ENCODE measurements around the gene EEFSEC. TPM values are rescaled to one million over a fixed set of nuclear protein-coding genes. Genes with fewer than 3 reads are reported as not detected.
A peak's percentile ranks its signal among the peaks of the same experiment; 100 is the strongest.

The EEFSEC gene
- total and polyA plus RNA-seq, 8 donors = 11.5 to 23.0 (median 19.9) TPM

DNA sequence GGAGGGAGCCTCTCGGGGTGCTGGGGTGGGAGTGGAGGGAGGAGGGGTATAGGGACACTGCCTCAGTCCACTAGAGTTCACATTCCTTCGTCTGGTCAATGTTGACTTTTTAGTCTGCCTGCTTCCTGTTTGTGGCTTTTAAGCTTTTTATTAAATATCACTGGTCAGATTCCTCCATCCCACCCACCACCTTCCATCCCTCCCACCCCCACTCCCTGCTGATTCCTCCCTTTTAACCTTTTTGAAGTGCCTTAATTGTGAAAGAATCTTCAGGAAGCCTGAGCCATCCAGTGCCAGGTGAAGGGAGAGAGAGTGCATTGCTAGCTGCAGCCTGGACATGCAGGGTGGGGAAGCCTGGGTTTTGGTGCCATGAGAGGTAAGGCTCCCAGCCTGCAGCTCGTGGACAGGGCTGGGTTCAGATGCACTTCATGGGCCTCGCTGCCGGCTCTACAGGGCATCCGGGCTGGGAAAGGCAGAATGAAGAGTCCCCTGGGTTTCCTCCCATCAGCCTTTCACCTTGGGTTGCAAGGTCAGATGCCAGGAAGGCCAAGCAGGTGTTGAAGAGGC is 207.5 kb downstream of the EEFSEC start:
- DNase-seq (no peak), ATAC-seq (peak; percentile 56)
- Histone ChIP-seq H3K4me1 (no peaks in the 10 kb centered on the region), H3K9me3 (no peaks in the 10 kb centered on the region), H3K27ac (no peak overlapping the region), H3K27me3 (no peaks in the 10 kb centered on the region), H3K36me3 (peaks cover 0 to 10% of the 10 kb centered on the region in 2 donors), H3K4me3 (no peak overlapping the region)
- TF ChIP-seq, protein P1, sequence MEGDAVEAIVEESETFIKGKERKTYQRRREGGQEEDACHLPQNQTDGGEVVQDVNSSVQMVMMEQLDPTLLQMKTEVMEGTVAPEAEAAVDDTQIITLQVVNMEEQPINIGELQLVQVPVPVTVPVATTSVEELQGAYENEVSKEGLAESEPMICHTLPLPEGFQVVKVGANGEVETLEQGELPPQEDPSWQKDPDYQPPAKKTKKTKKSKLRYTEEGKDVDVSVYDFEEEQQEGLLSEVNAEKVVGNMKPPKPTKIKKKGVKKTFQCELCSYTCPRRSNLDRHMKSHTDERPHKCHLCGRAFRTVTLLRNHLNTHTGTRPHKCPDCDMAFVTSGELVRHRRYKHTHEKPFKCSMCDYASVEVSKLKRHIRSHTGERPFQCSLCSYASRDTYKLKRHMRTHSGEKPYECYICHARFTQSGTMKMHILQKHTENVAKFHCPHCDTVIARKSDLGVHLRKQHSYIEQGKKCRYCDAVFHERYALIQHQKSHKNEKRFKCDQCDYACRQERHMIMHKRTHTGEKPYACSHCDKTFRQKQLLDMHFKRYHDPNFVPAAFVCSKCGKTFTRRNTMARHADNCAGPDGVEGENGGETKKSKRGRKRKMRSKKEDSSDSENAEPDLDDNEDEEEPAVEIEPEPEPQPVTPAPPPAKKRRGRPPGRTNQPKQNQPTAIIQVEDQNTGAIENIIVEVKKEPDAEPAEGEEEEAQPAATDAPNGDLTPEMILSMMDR (IDR thresholded peaks at IDR 0.05) = no peak
- intact Hi-C loops (cut with DNase I) = no loop called here

DNA sequence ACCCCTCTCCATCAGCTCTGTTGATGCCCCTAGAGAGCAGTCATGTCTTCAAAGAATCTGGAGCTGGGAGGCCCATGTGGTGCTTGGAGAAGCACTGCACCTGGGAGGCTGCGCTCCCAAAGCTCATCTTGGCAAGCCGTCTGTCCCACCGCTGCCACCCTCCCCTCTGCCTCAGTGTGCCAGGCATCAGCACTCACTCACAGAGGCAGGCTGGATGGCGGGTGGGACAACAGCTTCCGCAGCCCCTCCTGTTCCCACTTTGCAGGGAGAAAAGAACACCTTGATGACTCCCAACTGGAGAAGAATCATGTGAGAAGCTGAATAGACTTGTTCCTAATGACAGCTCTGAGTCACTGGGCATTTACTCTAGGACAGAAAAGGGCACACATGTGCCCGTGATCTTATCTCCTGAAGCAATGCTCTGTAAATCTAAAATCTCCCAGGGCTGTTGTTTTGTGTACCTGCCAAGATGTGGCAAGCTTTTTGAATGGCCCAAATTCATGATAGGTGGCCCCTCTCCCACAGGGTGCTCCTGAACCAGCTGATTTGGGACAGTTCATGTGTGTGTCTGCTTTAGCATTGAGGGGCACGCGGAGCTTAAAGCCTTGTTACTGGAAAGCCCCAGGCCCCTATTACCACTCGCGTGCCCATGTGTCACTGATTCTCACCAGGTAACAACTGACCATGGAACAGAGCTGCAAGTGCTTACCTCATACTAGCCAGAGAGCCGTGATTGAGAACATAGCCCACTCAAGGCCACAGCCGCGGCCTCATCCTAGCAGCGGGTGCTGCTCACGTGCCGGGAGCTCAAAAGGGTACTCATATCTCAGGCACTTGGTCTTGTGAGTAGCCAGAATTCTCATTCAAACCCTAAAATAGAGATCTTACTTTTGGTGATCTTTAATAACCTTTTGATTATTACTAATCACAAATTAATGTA is 209.0 kb downstream of the EEFSEC start:
- no peak for ATAC-seq
- intact Hi-C loops (cut with DNase I) = no loop called here
- Histone ChIP-seq H3K36me3 (peaks cover 0 to 10% of the 10 kb centered on the region in 2 donors), H3K27me3 (no peaks in the 10 kb centered on the region), H3K4me1 (no peaks in the 10 kb centered on the region), H3K4me3 (no peak overlapping the region), H3K27ac (no peak overlapping the region), H3K9me3 (no peaks in the 10 kb centered on the region)
- DNase-seq = no peak
- TF ChIP-seq, protein P1 (IDR thresholded peaks at IDR 0.05) = no peak

DNA sequence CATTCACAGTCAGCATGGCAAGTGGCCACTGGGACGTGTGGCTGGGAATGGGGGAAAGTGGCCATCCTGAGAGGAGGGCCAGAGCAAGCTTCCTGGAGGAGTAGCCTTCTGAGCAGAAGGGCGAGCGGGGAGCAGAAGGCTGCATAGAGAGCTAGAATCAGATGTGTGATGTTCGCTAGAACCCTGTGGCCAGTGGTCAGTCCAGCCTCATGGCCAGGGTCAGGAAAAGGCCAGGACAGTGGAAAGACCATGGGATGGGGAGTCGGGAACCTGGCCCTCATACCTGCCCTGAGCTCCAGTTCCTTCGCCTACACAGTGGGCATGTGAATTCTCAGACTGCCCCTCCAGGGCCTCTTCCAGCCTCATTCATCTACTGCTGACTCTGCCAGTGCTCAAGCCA is 211.0 kb downstream of the EEFSEC start:
- H3K27me3 ChIP-seq = no peaks in the 10 kb centered on the region
- no peak for DNase-seq

DNA sequence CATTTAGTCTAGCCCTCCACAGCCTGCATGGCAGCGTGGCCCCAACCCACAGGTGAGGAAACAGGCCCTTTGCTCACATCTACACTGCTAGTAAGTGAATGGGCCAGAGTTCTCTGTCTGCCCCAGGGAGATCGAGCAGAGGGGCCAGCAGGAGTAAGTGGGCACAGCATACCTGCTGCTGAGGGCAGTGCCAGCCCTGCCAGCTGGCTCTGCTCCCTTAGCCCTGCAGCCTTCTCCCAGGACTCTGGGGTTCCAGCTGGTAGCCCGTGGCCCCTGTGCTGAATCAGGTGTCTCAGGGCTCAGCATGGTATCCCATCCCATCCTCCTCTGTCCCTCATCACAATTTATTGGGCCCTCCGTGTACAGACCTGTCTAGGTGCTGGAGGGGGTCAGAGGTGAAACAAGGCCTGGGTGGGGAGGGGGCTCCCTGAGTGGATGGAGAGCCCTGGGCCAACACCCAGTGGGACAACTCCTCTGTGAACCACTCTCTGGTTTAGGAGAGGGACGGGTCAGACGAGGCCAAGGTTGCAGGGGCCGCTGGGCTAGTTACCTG is 211.6 kb downstream of the EEFSEC start:
- intact Hi-C loops (cut with DNase I) = no loop called here
- Histone ChIP-seq H3K9me3 (no peaks in the 10 kb centered on the region), H3K36me3 (peaks cover 0 to 4% of the 10 kb centered on the region in 2 donors), H3K4me3 (no peak overlapping the region), H3K27ac (no peak overlapping the region), H3K27me3 (no peaks in the 10 kb centered on the region), H3K4me1 (no peaks in the 10 kb centered on the region)
- DNase-seq (no peak), ATAC-seq (no peak)
- TF ChIP-seq, protein P1 (IDR thresholded peaks at IDR 0.05) = no peak

More for the DNA sequence above, 211.0 kb downstream of the EEFSEC start:
- Histone ChIP-seq H3K9me3 (no peaks in the 10 kb centered on the region), H3K36me3 (peaks cover 0 to 4% of the 10 kb centered on the region in 2 donors), H3K4me3 (no peak overlapping the region), H3K27ac (no peak overlapping the region), H3K4me1 (no peaks in the 10 kb centered on the region)
- ATAC-seq = no peak
- intact Hi-C loops (cut with DNase I) = no loop called here
- TF ChIP-seq, protein P1 (IDR thresholded peaks at IDR 0.05) = no peak

DNA sequence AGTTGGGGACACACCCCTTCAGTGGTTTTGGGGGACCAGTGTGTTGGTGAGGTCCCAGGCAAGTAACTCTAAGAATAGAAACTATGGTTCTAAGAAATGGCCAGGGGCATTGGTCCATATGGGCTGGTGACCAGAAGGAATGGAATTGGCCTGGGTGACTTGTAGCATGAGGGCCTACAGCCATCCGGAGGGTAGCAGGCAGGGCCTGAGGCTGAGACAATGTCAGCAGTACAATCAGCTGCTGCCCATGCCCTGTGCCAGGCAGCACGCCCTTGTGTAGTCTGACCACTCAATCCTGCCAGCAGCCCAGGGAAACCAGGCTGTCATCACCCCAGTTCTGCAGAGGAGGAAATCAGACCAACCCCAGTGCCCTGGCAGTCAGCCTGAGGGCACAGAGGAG is 212.9 kb downstream of the EEFSEC start:
- Histone ChIP-seq H3K27me3 (no peaks in the 10 kb centered on the region), H3K4me1 (no peaks in the 10 kb centered on the region), H3K27ac (no peak overlapping the region), H3K9me3 (no peaks in the 10 kb centered on the region), H3K36me3 (peaks cover 0 to 4% of the 10 kb centered on the region in 2 donors), H3K4me3 (no peak overlapping the region)
- DNase-seq = no peak
- intact Hi-C loops (cut with DNase I) = no loop called here
- peak; percentile 20 for ATAC-seq
- TF ChIP-seq, protein P1 (IDR thresholded peaks at IDR 0.05) = no peak
